Erythroblast (primary cell): ENCODE measurements around the gene GFRA3.

Source experiments
- GATA1 ChIP-seq: IDR thresholded peaks from 2 replicates; pipeline ENCODE4 v1.6.1; 2011; ENCODE audit warnings: low read depth, mild to moderate bottlenecking, control low read depth, low read length, moderate library complexity
- POLR2A ChIP-seq: IDR thresholded peaks from 2 replicates; pipeline ENCODE4 v1.6.1; 2011; ENCODE audit warnings: mild to moderate bottlenecking, low read length

DNA sequence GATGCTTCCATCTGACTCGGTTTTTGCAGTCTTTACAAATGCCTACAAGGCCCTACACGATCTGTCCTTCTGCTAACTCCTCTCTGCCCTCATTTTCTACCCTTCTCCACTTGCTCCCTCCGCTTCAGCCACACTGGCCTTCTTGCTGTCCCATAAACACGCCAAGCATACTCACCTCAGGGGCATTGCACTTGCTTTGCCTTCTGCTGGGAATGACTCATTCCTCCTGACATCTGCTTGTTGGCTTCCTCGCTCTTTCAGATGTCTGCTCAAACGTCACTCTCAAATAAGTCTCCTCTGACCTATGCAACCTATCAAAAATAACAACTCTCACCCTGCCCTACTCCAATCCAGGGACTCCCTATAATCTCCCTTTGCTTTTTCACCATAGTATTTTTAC lies 29.0 kb upstream of the GFRA3 start:
- no peak for TF ChIP-seq POLR2A
- no peak for TF ChIP-seq GATA1
